H9 (cell line): Measurements from ENCODE around the gene SMCP. TPM values are rescaled to one million over a fixed set of nuclear protein-coding genes. Genes with fewer than 3 reads are reported as not detected.

Experiments
- DNase-seq: peaks from one replicate; pipeline ENCODE4 v3.0.0-alpha.2; 2017
- H2AFZ ChIP-seq: one replicate; pipeline ENCODE4 v1.6.1; 2013; ENCODE audit warnings: mild to moderate bottlenecking, low read length, control low read depth, moderate library complexity
- H2AK5ac ChIP-seq: 2 replicates; pipeline ENCODE4 v1.6.1; 2013; ENCODE audit warnings: low read length, control low read depth, mixed read lengths; ENCODE audit not compliant: insufficient read length
- H2BK120ac ChIP-seq: one replicate; pipeline ENCODE4 v1.6.1; 2013; ENCODE audit warnings: low read depth, mild to moderate bottlenecking, low read length, control low read depth, inconsistent platforms; ENCODE audit not compliant: poor library complexity, severe bottlenecking
- H2BK12ac ChIP-seq: 2 replicates; pipeline ENCODE4 v1.6.1; 2013; ENCODE audit warnings: low read length, control low read depth, mixed read lengths, low read depth; ENCODE audit not compliant: insufficient read length
- H2BK15ac ChIP-seq: 2 replicates; pipeline ENCODE4 v1.6.1; 2013; ENCODE audit warnings: low read depth, low read length, control low read depth
- H2BK20ac ChIP-seq: one replicate; pipeline ENCODE4 v1.6.1; 2013; ENCODE audit warnings: low read depth, mild to moderate bottlenecking, low read length, control low read depth, inconsistent platforms; ENCODE audit not compliant: poor library complexity, severe bottlenecking
- H2BK5ac ChIP-seq: 2 replicates; pipeline ENCODE4 v1.6.1; 2013; ENCODE audit warnings: low read length, control low read depth, mixed read lengths; ENCODE audit not compliant: insufficient read length
- H3K14ac ChIP-seq: 2 replicates; pipeline ENCODE4 v1.6.1; 2013; ENCODE audit warnings: low read length, control low read depth; ENCODE audit not compliant: insufficient read depth
- H3K18ac ChIP-seq: 2 replicates; pipeline ENCODE4 v1.6.1; 2013; ENCODE audit warnings: low read depth, mild to moderate bottlenecking, mixed read lengths, low read length, control low read depth; ENCODE audit not compliant: insufficient read length
- H3K23ac ChIP-seq: 2 replicates; pipeline ENCODE4 v1.6.1; 2013; ENCODE audit warnings: low read length, control low read depth, mixed read lengths, low read depth; ENCODE audit not compliant: insufficient read length
- H3K23me2 ChIP-seq: 2 replicates; pipeline ENCODE4 v1.6.1; 2013; ENCODE audit warnings: low read depth, mild to moderate bottlenecking, mixed read lengths, low read length, control low read depth; ENCODE audit not compliant: insufficient read length, poor library complexity, severe bottlenecking
- H3K27ac ChIP-seq: 2 replicates; pipeline ENCODE4 v1.5.1; 2013; ENCODE audit warnings: low read length, control low read depth, mixed read lengths, low read depth; ENCODE audit not compliant: insufficient read length
- H3K27me3 ChIP-seq: 2 replicates; pipeline ENCODE4 v1.6.1; 2013; ENCODE audit warnings: low read length, control low read depth, inconsistent platforms; ENCODE audit not compliant: insufficient read depth
- H3K4ac ChIP-seq: 2 replicates; pipeline ENCODE4 v1.6.1; 2013; ENCODE audit warnings: low read depth, mild to moderate bottlenecking, control low read depth, inconsistent platforms, low read length, moderate library complexity
- H3K4me1 ChIP-seq: 2 replicates; pipeline ENCODE4 v1.6.1; 2013; ENCODE audit warnings: low read length, control low read depth, inconsistent platforms; ENCODE audit not compliant: insufficient read depth
- H3K4me2 ChIP-seq: 2 replicates; pipeline ENCODE4 v1.6.1; 2013; ENCODE audit warnings: low read length, control low read depth, mixed read lengths; ENCODE audit not compliant: insufficient read length, insufficient read depth
- H3K56ac ChIP-seq: 2 replicates; pipeline ENCODE4 v1.6.1; 2013; ENCODE audit warnings: low read depth, mild to moderate bottlenecking, mixed read lengths, low read length, control low read depth; ENCODE audit not compliant: insufficient read length
- H3K79me1 ChIP-seq: 2 replicates; pipeline ENCODE4 v1.6.1; 2013; ENCODE audit warnings: low read depth, mild to moderate bottlenecking, moderate library complexity, low read length, control low read depth, inconsistent platforms; ENCODE audit not compliant: insufficient read depth, poor library complexity, severe bottlenecking
- H3K79me2 ChIP-seq: 2 replicates; pipeline ENCODE4 v1.6.1; 2013; ENCODE audit warnings: low read length, control low read depth, inconsistent platforms; ENCODE audit not compliant: insufficient read depth
- H3K9ac ChIP-seq: 2 replicates; pipeline ENCODE4 v1.6.1; 2013; ENCODE audit warnings: low read length, control low read depth, mixed read lengths; ENCODE audit not compliant: insufficient read length; ENCODE audit errors: extremely low read depth
- H3K9me3 ChIP-seq: one replicate; pipeline ENCODE4 v1.6.1; 2013; ENCODE audit warnings: low read depth, low read length, inconsistent platforms; ENCODE audit not compliant: control insufficient read depth
- H3T11ph ChIP-seq: one replicate; pipeline ENCODE4 v1.6.1; 2013; ENCODE audit warnings: mild to moderate bottlenecking, low read length, control low read depth, inconsistent platforms
- H4K20me1 ChIP-seq: one replicate; pipeline ENCODE4 v1.6.1; 2013; ENCODE audit not compliant: control insufficient read depth, insufficient read length, insufficient read depth
- H4K5ac ChIP-seq: 2 replicates; pipeline ENCODE4 v1.6.1; 2013; ENCODE audit warnings: low read depth, mild to moderate bottlenecking, mixed read lengths, low read length, control low read depth; ENCODE audit not compliant: insufficient read length
- H4K8ac ChIP-seq: replicated peaks from 2 replicates; pipeline ENCODE4 v1.6.1; 2013; ENCODE audit warnings: low read length, control low read depth, mixed read lengths, low read depth; ENCODE audit not compliant: insufficient read length
- H4K91ac ChIP-seq: 2 replicates; pipeline ENCODE4 v1.6.1; 2013; ENCODE audit warnings: low read depth, mild to moderate bottlenecking, moderate library complexity, mixed read lengths, low read length, control low read depth; ENCODE audit not compliant: insufficient read length
- H3K27ac Mint-ChIP-seq, 3 experiments: 2 replicates in 2 of 3; 3 replicates in 1 of 3; pipeline ENCODE4 v1.8.0; 2020 to 2021; ENCODE audit warnings: mixed read lengths in 3 of 3, mild to moderate bottlenecking in 1 of 3, moderate library complexity in 1 of 3
- H3K27me3 Mint-ChIP-seq: 2 replicates; pipeline ENCODE4 v1.8.0; 2021; ENCODE audit warnings: low read depth, mild to moderate bottlenecking, moderate library complexity, mixed read lengths
- H3K36me3 Mint-ChIP-seq, 3 experiments: 2 replicates in 2 of 3; 3 replicates in 1 of 3; pipeline ENCODE4 v1.8.0; 2020 to 2021; ENCODE audit warnings: low read depth in 3 of 3, mixed read lengths in 3 of 3; ENCODE audit not compliant: insufficient read depth in 1 of 3
- H3K4me1 Mint-ChIP-seq, 2 experiments: 2 replicates each; pipeline ENCODE4 v1.8.0; 2020; ENCODE audit warnings: mixed read lengths in 2 of 2
- H3K4me3 Mint-ChIP-seq, 2 experiments: 2 replicates in 1 of 2; 3 replicates in 1 of 2; pipeline ENCODE4 v1.8.0; 2020 to 2021; ENCODE audit warnings: mild to moderate bottlenecking in 2 of 2, mixed read lengths in 2 of 2, moderate library complexity in 1 of 2
- H3K9me3 Mint-ChIP-seq, 2 experiments: 2 replicates in 1 of 2; 3 replicates in 1 of 2; pipeline ENCODE4 v1.8.0; 2020; ENCODE audit warnings: mild to moderate bottlenecking in 2 of 2, mixed read lengths in 2 of 2, moderate library complexity in 1 of 2
- whole genome bisulfite sequencing: extraction: QIAGEN DNeasy Blood & Tissue Kit; methylation state at CpG from one replicate; pipeline ENCODE4 v1.1.7; 2013; ENCODE audit warnings: missing lambda C conversion rate, low lambda C conversion rate, mixed read lengths; ENCODE audit not compliant: insufficient read length; ENCODE audit errors: extremely low coverage; 5-methylcytosine and 5-hydroxymethylcytosine counted together
- total RNA-seq: library from RNA; stranded (reverse); gene quantifications from 2 replicates; pipeline ENCODE4 v1.2.1, GENCODE V29; 2021
- TF ChIP-seq, protein P1 (sequence below): fragments of 200-600 bp; sonication (generic); conservative IDR thresholded peaks from 3 replicates; pipeline ENCODE4 v1.8.0; 2021; ENCODE audit warnings: antibody characterized with exemption, mild to moderate bottlenecking

The SMCP gene
- total RNA-seq, 1 experiment from 2014 or later: not detected

DNA sequence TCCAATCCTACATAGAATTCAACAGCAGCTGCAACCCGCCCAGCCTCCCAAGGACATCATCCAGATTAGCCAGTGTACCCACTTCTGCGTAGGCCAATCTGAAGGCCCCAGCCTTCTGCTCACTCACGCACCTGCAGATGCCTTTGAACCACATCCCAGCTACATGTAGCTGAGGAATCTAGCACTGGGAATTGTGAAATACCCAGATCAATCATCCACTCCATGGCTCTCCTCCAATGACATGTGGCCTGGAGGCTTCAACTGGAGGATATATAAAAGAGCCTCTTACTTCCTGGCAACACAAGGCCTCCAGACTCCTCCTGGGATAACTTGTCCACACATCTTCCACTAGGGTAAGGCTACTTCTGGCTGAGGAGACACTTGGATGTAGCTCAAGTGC, 35.6 kb upstream of the SMCP start, which contains the start of gene LCE6A:
LCE6A (plus strand) TSS at position 301 of the 400 bp plus-strand sequence. CDS start 665 bp downstream, outside the sequence.
- Histone ChIP-seq H2BK15ac (no peak within 1 kb of the TSS), H2BK12ac (no peak within 1 kb of the TSS), H3K9ac (no peak within 1 kb of the TSS), H3K4ac (no peak within 1 kb of the TSS), H3K18ac (no peak within 1 kb of the TSS), H4K5ac (no peak within 1 kb of the TSS), H2BK5ac (no peak within 1 kb of the TSS), H3K23ac (no peak within 1 kb of the TSS), H4K20me1 (no peaks in the 10 kb centered on the region), H3K4me1 (no peaks in the 10 kb centered on the region), H2AK5ac (no peak within 1 kb of the TSS), H3K27ac (no peak within 1 kb of the TSS), H4K91ac (no peak within 1 kb of the TSS), H2BK120ac (no peak within 1 kb of the TSS), H3T11ph (no peak within 1 kb of the TSS), H3K14ac (no peak within 1 kb of the TSS), H3K4me2 (no peak within 1 kb of the TSS), H3K27me3 (no peaks in the 10 kb centered on the region), H2AFZ (no peak within 1 kb of the TSS), H3K79me1 (no peaks in the 10 kb centered on the region), H3K9me3 (peaks cover 70% of the 10 kb centered on the region), H3K56ac (no peak within 1 kb of the TSS), H3K23me2 (no peaks in the 10 kb centered on the region), H3K79me2 (no peaks in the 10 kb centered on the region), H2BK20ac (no peak within 1 kb of the TSS), H4K8ac (no peak within 1 kb of the TSS)
- Mint-ChIP-seq H3K27me3 (no peaks in the 10 kb centered on the region), H3K36me3 (peaks cover 0 to 27% (median 3%) of the 10 kb centered on the region in 3 experiments; a peak in 5 of 7 replicates), H3K27ac (no peak within 1 kb of the TSS; a peak in 1 of 7 replicates), H3K9me3 (peaks cover 72 to 73% of the 10 kb centered on the region in 2 experiments), H3K4me3 (no peak within 1 kb of the TSS), H3K4me1 (no peaks in the 10 kb centered on the region)
- no peak for DNase-seq
- TF ChIP-seq, protein P1, sequence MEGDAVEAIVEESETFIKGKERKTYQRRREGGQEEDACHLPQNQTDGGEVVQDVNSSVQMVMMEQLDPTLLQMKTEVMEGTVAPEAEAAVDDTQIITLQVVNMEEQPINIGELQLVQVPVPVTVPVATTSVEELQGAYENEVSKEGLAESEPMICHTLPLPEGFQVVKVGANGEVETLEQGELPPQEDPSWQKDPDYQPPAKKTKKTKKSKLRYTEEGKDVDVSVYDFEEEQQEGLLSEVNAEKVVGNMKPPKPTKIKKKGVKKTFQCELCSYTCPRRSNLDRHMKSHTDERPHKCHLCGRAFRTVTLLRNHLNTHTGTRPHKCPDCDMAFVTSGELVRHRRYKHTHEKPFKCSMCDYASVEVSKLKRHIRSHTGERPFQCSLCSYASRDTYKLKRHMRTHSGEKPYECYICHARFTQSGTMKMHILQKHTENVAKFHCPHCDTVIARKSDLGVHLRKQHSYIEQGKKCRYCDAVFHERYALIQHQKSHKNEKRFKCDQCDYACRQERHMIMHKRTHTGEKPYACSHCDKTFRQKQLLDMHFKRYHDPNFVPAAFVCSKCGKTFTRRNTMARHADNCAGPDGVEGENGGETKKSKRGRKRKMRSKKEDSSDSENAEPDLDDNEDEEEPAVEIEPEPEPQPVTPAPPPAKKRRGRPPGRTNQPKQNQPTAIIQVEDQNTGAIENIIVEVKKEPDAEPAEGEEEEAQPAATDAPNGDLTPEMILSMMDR: no peak
- WGBS: no CpG with 5 or more reads among the region's 3 CpGs
